Stimulated activated CD8-positive, alpha-beta memory T cell treated with anti-CD3 and anti-CD28 coated beads, Interleukin-15, amount 100 ng/mL, for 24 hours (primary cell): ENCODE data around the gene HS2ST1.

Source experiments
- DNase-seq: peaks from one replicate; pipeline ENCODE4 v3.0.0-alpha.2; 2020; ENCODE audit warnings: low read depth

The HS2ST1 gene

GRCh38 chr1:87140831-87141540 lies 226.6 kb downstream of the HS2ST1 start:
- DNase-seq, result no peak

DNA sequence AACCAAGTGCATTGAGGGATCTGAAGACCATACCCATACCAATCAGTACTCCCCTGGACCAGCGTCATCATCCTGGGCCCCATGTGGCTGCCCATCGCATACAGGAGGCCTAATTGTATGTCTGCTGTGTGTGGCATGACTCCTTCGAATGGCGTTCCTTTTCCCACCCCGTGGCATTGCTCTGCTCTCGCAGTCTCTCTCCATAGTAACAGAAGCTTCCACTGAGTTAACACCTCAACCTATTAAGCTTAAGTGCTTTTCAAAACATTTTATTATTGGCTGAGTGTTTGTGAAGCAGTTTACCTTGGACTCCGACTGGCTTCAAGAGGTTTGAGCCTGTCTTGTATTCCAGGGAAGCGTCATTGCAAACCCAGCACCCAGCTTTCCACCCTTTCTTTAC lies 227.1 kb downstream of the HS2ST1 start:
- DNase-seq, result no peak

DNA sequence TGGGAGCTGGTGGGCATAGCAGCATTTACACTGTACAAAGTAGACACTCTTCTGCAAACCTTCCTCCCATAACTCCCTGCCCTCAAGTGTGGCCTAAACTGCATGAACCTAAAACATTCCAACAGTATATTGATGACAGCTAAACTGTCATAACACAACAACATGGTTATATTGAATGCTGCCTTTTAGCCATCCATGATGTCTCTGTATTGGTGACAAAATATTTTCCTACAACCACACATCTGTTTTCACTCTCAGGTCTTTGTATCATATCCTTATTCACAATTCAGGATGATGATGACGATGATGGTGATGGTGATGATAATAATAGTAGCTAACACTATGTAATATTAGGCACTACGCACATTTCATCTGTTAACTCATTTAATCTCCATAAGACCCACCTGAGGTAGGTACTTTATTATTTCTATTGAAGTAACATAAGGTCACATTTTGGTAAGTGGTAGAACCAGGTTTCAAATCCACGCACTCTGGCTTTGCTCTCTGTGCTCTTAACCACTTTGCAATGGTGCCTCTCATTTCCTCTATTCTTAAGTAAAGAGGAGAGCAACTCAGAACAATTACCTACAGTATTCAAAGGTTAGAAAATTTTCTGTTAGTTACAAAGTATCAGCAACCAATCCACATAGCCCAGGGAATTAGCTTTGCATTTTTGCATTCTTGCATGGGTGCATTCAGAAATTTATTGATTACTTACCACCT lies 229.1 kb downstream of the HS2ST1 start:
- DNase-seq, result no peak

DNA sequence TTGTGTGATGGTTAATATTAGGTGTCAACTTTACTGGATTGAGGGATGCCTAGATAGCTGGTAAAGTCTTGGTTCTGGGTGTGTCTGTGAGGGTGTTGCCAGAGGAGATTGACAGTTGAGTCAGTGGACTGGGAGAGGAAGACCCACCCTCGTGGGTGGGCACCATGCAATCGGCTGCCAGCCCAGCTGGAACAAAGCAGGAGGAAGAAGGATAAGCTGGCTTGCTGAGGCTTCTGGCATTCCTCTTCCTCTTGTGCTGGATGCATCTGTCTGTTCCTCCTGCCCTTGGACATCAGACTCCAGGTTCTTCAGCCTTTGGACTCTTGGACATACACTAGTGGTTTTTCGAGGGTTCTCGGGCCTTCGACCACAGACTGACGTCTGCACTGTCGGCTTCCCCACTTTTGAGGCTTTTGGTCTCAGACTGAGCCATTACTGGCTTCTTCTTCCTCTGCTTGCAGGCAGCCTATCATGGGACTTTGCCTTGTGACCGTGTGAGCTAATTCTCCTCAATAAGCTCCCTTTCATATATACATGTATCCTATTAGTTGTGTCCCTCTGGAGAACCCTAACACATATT lies 230.0 kb downstream of the HS2ST1 start:
- DNase-seq, result no peak

GRCh38 chr1:87144981-87145380 lies 230.5 kb downstream of the HS2ST1 start:
- no peak for DNase-seq

DNA sequence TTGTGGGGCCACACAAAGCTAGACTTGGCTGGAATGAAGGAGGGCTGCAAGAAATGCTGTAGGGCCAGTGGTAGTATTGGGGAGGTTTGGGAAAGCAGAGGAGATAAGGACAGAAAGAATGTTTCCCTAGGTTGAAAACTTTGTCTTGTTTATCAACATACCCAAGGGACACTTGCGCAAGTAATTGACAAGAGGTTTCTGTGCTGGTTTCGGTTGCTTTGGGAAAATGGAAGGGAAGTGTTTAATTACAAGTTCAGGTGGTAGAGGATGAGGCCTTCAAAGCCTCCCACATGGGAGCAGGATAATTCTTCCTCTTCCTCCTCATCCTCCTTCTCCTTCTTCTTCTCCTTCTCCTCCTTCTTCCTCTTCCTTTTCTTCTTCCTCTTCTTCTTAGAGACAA lies 232.1 kb downstream of the HS2ST1 start:
- no peak for DNase-seq

DNA sequence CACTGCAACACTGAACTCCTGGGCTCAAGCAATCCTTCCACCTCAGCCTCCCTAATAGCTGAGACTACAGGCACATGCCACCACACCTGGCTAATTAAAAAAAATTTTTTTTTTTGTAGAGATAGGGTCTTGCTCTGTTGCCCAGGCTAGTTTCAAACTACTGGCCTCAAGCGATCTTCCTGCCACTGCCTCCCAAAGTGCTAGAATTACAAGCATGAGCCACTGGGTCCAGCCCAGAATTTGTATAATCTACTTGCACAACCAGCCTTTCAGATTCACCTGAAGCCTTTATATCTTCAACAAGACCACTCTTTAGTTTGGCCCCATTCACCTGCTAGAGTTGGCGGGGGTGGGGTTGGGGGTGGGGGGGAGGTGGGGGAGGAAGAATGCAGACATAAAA lies 232.6 kb downstream of the HS2ST1 start:
- no peak for DNase-seq

DNA sequence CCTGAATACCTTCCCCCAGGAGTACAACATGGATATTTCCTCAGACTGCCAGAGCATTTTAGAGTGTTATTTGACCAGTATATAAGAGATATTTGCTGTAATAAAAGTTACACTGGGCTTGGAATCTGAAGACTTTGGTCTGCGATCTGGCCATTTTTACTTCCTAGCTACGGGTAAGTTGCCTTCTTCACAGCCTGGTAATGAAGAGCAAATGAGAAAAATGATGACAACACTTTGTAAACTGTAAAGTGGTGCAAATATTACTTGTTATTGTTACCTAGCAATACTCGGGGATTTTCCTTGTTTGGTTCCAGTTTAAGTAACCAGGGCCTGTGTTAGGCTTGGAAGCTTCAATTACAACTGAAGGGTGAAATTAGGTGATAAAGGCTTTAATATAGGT lies 233.4 kb downstream of the HS2ST1 start:
- no peak for DNase-seq

- no peak for DNase-seq
Measured at GRCh38 chr1:87148661-87149060, 234.2 kb downstream of the HS2ST1 start.

DNA sequence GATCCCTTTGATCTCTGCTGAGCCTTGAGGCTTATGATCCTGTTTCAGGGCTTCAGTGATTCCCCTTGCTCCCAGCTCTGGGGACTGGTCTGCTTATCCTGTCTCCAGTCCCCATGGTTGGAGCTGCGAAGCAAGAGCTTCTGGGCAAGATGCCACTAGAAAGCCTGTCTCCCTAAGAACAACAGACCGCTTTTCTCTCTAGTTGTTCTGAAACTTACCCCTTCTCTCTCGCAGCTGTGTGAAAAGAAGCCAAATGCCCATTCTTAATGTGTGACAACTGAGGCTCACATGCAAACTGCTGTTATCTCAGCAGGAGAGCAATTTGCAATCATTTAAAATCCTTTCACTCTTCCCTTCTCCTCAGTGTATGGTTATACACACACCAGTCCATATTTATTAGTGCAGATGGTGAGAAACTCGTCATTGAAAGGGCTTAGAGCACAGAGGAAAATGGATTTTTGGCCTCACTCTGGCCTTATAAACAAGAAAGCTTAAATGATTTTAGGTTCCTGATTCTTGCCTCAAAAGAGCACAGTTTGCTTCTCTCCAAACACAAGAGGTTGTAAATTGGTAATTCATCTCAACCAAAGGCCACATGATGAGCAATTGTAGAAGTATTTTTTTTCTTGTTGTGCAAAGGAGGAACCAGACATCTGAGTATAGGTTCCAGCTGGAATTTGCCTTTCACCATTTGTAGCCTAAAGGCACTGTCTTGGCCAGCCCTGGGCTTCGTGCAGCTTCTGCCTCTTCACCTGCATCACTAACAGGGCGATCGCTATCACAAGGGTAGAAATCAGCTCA lies 235.0 kb downstream of the HS2ST1 start:
- DNase-seq, result no peak

DNA sequence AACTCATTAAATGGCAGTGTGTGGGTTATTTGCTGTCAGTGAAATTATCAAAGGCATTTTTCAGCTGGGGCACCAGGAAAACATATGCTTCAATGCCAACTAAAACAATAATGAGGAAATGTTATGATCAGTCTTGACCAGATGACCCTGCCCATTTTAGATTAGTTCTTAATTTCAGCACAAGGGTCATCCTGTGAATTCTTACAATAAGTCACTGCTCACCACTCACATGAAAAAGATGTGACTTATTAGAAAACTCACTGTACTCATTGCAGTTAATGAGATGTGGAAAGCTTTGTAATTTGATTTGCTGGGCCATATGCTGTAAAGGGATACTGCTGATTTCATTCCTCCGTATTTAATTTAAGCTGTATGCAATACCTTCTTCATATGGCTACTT lies 235.7 kb downstream of the HS2ST1 start:
- DNase-seq, result no peak

- peak; percentile 21 for DNase-seq
Measured at GRCh38 chr1:87151500-87152421, 237.3 kb downstream of the HS2ST1 start.

DNA sequence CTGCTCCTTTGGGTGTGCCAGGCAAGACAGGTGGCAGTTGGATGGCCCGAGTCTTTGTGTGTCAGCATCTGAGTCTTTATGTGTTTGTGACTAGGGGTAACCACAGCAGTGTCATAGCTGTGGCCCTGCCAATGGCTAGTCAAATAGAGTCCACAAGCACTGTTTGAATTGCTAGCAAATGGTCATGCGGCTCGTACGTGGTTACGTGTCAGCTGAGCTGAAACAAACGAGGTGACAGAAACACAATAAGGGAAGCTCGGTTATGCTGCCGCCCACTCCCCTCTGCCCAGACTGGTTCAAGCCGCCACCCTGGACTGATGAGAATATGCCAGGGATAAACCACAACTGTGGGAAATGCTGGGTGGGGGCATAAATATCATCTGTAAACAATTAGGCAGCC lies 239.9 kb downstream of the HS2ST1 start:
- no peak for DNase-seq

DNA sequence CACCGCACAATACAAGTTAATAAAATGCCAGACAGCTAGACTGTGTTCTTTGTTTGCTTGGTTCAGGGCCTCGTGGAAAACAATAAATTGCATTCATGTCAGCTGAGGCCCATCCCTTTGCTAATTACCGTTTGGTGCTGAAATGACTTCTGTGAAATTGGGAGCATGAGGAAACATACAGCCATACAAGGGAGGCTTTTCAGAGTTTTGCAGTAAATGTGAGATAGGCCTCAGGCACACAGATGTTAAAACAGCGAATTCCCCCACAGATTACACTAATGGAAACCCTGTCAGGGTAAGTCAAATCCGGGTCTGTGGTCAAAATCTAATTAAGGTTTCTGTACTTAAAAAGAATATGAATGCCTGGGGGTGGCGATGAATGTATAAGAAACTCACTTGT lies 240.7 kb downstream of the HS2ST1 start:
- no peak for DNase-seq

GRCh38 chr1:87155648-87156047 lies 241.2 kb downstream of the HS2ST1 start:
- no peak for DNase-seq

DNA sequence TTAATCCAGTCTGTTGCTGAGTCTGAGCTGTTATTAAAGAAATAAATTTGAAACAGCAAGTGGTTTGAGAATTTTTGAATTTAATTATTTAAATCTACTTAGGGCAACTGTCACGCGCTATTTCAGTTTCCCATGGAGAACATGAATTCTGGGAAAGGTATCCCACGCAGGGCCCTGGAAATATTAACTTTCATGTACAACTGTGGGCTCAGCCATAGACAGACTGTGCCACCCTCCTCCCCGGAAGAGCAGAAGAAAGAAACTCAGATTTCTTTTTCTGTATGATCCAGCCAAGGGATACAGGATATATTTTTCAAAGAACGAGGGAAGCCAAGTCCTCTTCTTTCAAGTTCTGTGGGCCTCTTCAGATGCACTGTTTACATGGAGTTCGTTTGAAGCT lies 241.7 kb downstream of the HS2ST1 start:
- DNase-seq, result no peak

GRCh38 chr1:87159378-87159915 lies 245.0 kb downstream of the HS2ST1 start:
- DNase-seq, result no peak
